H1 (cell line): Measurements from ENCODE around the gene ASCC1. TPM values are rescaled to one million over a fixed set of nuclear protein-coding genes. Genes with fewer than 3 reads are reported as not detected.

Source experiments
- CTCF ChIA-PET: fragments of 300-600 bp; sonication (Branson Sonifier 250); formaldehyde crosslinking; loops from one replicate; lab custom pipeline; 2021; ENCODE audit not compliant: partially characterized antibody; lab: Charles Lee
- POLR2A ChIA-PET: fragments of 300-600 bp; sonication (Branson Sonifier 250); formaldehyde crosslinking; loops from one replicate; lab custom pipeline; 2021; ENCODE audit warnings: inconsistent platforms; ENCODE audit not compliant: partially characterized antibody; lab: Charles Lee
- DNase-seq, 2 experiments: peaks; one replicate each; pipeline versions ENCODE4 v3.0.0 to v3.0.0-alpha.2; 2010 to 2022; ENCODE audit warnings: low spot score in 2 of 2, low read depth in 1 of 2, mixed read lengths in 1 of 2
- FAIRE-seq: peaks from 2 replicates; lab custom pipeline; 2011; peaks lifted over from hg19 to GRCh38; lab: Jason Lieb, UNC
- H2AFZ ChIP-seq: 2 replicates; pipeline ENCODE4 v1.8.1; 2012; ENCODE audit warnings: low read length, inconsistent platforms
- H2AK5ac ChIP-seq: 2 replicates; pipeline ENCODE4 v1.6.1; 2013; ENCODE audit warnings: low read depth, low read length
- H2BK120ac ChIP-seq: replicated peaks from 2 replicates; pipeline ENCODE3; 2013; ENCODE audit warnings: low read depth, low read length, inconsistent platforms
- H2BK12ac ChIP-seq: 2 replicates; pipeline ENCODE4 v1.6.1; 2013; ENCODE audit warnings: low read depth, low read length
- H2BK15ac ChIP-seq: 2 replicates; pipeline ENCODE4 v1.6.1; 2013; ENCODE audit warnings: low read length
- H2BK20ac ChIP-seq: 2 replicates; pipeline ENCODE4 v1.6.1; 2013; ENCODE audit warnings: low read length
- H2BK5ac ChIP-seq: 2 replicates; pipeline ENCODE4 v1.6.1; 2013; ENCODE audit warnings: low read depth, low read length
- H3K14ac ChIP-seq: 2 replicates; pipeline ENCODE4 v1.6.1; 2013; ENCODE audit warnings: inconsistent platforms; ENCODE audit not compliant: insufficient read length
- H3K18ac ChIP-seq: 2 replicates; pipeline ENCODE4 v1.6.1; 2013; ENCODE audit warnings: low read length; ENCODE audit errors: extremely low read depth
- H3K23ac ChIP-seq: 2 replicates; pipeline ENCODE4 v1.6.1; 2013; ENCODE audit warnings: inconsistent platforms; ENCODE audit not compliant: insufficient read length
- H3K23me2 ChIP-seq: 2 replicates; pipeline ENCODE4 v1.6.1; 2013; ENCODE audit warnings: low read depth, low read length
- H3K27ac ChIP-seq: 2 replicates; pipeline ENCODE4 v1.6.1; 2011; ENCODE audit warnings: low read depth, low read length, inconsistent platforms
- H3K27me3 ChIP-seq, 4 experiments: replicated peaks in 1 of 4; 1 replicate in 1 of 4; 2 replicates in 3 of 4; pipeline versions ENCODE4 v1.6.1 to v1.8.1; 2011 to 2013; ENCODE audit warnings: low read length in 3 of 4, mild to moderate bottlenecking in 3 of 4, inconsistent platforms in 2 of 4, mixed read lengths in 2 of 4, moderate library complexity in 1 of 4; ENCODE audit not compliant: control insufficient read depth in 3 of 4, insufficient read depth in 3 of 4; ENCODE audit errors: extremely low read depth in 1 of 4
- H3K36me3 ChIP-seq, 4 experiments: 2 replicates each; pipeline versions ENCODE4 v1.6.1 to v1.8.1; 2011 to 2013; ENCODE audit warnings: mild to moderate bottlenecking in 4 of 4, low read length in 3 of 4, moderate library complexity in 2 of 4, control low read depth in 1 of 4, inconsistent platforms in 1 of 4; ENCODE audit not compliant: insufficient read depth in 4 of 4, control insufficient read depth in 2 of 4
- H3K4ac ChIP-seq: replicated peaks from 2 replicates; pipeline ENCODE3; 2013; ENCODE audit warnings: low read length, low read depth, mixed read lengths, inconsistent platforms; ENCODE audit not compliant: insufficient read length
- H3K4me1 ChIP-seq, 4 experiments: replicated peaks in 1 of 4; 1 replicate in 1 of 4; 2 replicates in 3 of 4; pipeline versions ENCODE4 v1.6.1 to v1.8.1; 2011 to 2013; ENCODE audit warnings: low read length in 3 of 4, inconsistent platforms in 2 of 4, mixed read lengths in 1 of 4; ENCODE audit not compliant: insufficient read depth in 4 of 4, control insufficient read depth in 3 of 4
- H3K4me2 ChIP-seq, 2 experiments: 2 replicates each; pipeline versions ENCODE4 v1.6.1 to v1.8.1; 2011 to 2013; ENCODE audit warnings: low read depth in 2 of 2, low read length in 2 of 2, control low read depth in 1 of 2, inconsistent platforms in 1 of 2, mild to moderate bottlenecking in 1 of 2; ENCODE audit not compliant: insufficient read depth in 1 of 2
- H3K4me3 ChIP-seq, 4 experiments: fragments of 200-600, 300-600 bp in 1 of 4; sonication (generic), shearing (Covaris generic), sonication (Bioruptor Twin) in 1 of 4; 2 replicates each; pipeline versions ENCODE4 v1.5.1 to v1.8.1; 2011 to 2016; ENCODE audit warnings: low read length in 4 of 4, low read depth in 3 of 4, control low read depth in 2 of 4, inconsistent platforms in 2 of 4, mild to moderate bottlenecking in 2 of 4, mixed read lengths in 1 of 4, moderate library complexity in 1 of 4; ENCODE audit not compliant: insufficient read depth in 2 of 4; ENCODE audit errors: extremely low read depth in 1 of 4
- H3K56ac ChIP-seq: replicated peaks from 2 replicates; pipeline ENCODE3; 2013; ENCODE audit warnings: low read depth, mild to moderate bottlenecking, mixed read lengths, low read length, inconsistent platforms; ENCODE audit not compliant: insufficient read length
- H3K79me1 ChIP-seq: 2 replicates; pipeline ENCODE4 v1.6.1; 2013; ENCODE audit warnings: low read depth, low read length, control low read depth
- H3K79me2 ChIP-seq, 2 experiments: 2 replicates each; pipeline versions ENCODE4 v1.6.1 to v1.8.1; 2012 to 2013; ENCODE audit warnings: low read length in 2 of 2, mild to moderate bottlenecking in 2 of 2, inconsistent platforms in 1 of 2; ENCODE audit not compliant: insufficient read depth in 2 of 2, control insufficient read depth in 1 of 2
- H3K9ac ChIP-seq, 4 experiments: replicated peaks in 1 of 4; 1 replicate in 1 of 4; 2 replicates in 3 of 4; pipeline versions ENCODE4 v1.6.1 to v1.8.1; 2011 to 2013; ENCODE audit warnings: low read depth in 3 of 4, low read length in 3 of 4, control low read depth in 2 of 4, mild to moderate bottlenecking in 2 of 4, moderate library complexity in 2 of 4, inconsistent platforms in 1 of 4; ENCODE audit errors: extremely low read depth in 1 of 4
- H3K9me3 ChIP-seq, 2 experiments: 2 replicates each; pipeline versions ENCODE4 v1.6.1 to v1.8.1; 2012 to 2013; ENCODE audit warnings: mild to moderate bottlenecking in 2 of 2, moderate library complexity in 2 of 2, control low read depth in 1 of 2, inconsistent platforms in 1 of 2, low read depth in 1 of 2, low read length in 1 of 2, mixed read lengths in 1 of 2; ENCODE audit not compliant: insufficient read depth in 2 of 2
- H4K20me1 ChIP-seq, 2 experiments: replicated peaks in 1 of 2; 2 replicates each; pipeline versions ENCODE3 to v1.8.1; 2011 to 2013; ENCODE audit warnings: inconsistent platforms in 2 of 2, low read length in 2 of 2, mild to moderate bottlenecking in 1 of 2; ENCODE audit not compliant: insufficient read depth in 2 of 2, control insufficient read depth in 1 of 2
- H4K5ac ChIP-seq: 2 replicates; pipeline ENCODE4 v1.6.1; 2013; ENCODE audit warnings: low read length, low read depth, mixed read lengths, inconsistent platforms; ENCODE audit not compliant: insufficient read length
- H4K8ac ChIP-seq: 2 replicates; pipeline ENCODE4 v1.8.0; 2013; ENCODE audit warnings: mild to moderate bottlenecking, moderate library complexity, low read length, inconsistent platforms; ENCODE audit not compliant: insufficient read depth; ENCODE audit errors: extremely low read depth
- H4K91ac ChIP-seq: replicated peaks from 2 replicates; pipeline ENCODE3; 2013; ENCODE audit warnings: low read length, mixed read lengths, inconsistent platforms; ENCODE audit not compliant: insufficient read length
- ASH2L ChIP-seq: fragments of 200-600, 300-600 bp; sonication (generic); IDR thresholded peaks from one replicate; pipeline ENCODE4 v1.7.1; 2017; ENCODE audit warnings: low read length
- CBX5 ChIP-seq: fragments of 300-800, 300-1000 bp; sonication (generic); IDR thresholded peaks from 2 replicates; pipeline ENCODE4 v1.7.1; 2016; ENCODE audit warnings: antibody characterized with exemption, low read length, low read depth
- CBX8 ChIP-seq: fragments of 300-800, 300-1000 bp; sonication (generic); IDR thresholded peaks from 2 replicates; pipeline ENCODE4 v1.7.1; 2016; ENCODE audit warnings: low read depth, low read length, borderline replicate concordance
- KDM4A ChIP-seq: IDR thresholded peaks from one replicate; pipeline ENCODE4 v1.7.1; 2012; ENCODE audit warnings: low read depth, mild to moderate bottlenecking, moderate library complexity, low read length, inconsistent platforms; ENCODE audit not compliant: severe bottlenecking
- KDM5A ChIP-seq: fragments of 200-600 bp; IDR thresholded peaks from 2 replicates; pipeline ENCODE4 v1.7.1; 2012; ENCODE audit warnings: mild to moderate bottlenecking, low read length, inconsistent platforms, mixed read lengths
- RFX5 ChIP-seq: IDR thresholded peaks from 2 replicates; pipeline ENCODE4 v1.6.1; 2011; ENCODE audit warnings: low read depth, low read length, improper control_type of control experiment, borderline replicate concordance
- RNF2 ChIP-seq: fragments of 200-900, 300-1000 bp; sonication (generic); IDR thresholded peaks from 2 replicates; pipeline ENCODE4 v1.7.1; 2016; ENCODE audit warnings: borderline replicate concordance, low read depth, mild to moderate bottlenecking, antibody characterized with exemption, low read length; ENCODE audit not compliant: poor library complexity, severe bottlenecking; ENCODE audit errors: missing control alignments
- SIX5 ChIP-seq: IDR thresholded peaks from 2 replicates; pipeline ENCODE4 v1.6.1; 2011; ENCODE audit warnings: mild to moderate bottlenecking, low read depth, low read length
- SP2 ChIP-seq: IDR thresholded peaks from 2 replicates; pipeline ENCODE4 v1.6.1; 2012; ENCODE audit warnings: mild to moderate bottlenecking, low read length, inconsistent platforms
- SP4 ChIP-seq: IDR thresholded peaks from 2 replicates; pipeline ENCODE4 v1.6.1; 2012; ENCODE audit warnings: low read length, inconsistent platforms
- TAF7 ChIP-seq: optimal IDR thresholded peaks from 2 replicates; pipeline ENCODE3; 2011; ENCODE audit warnings: low read depth, mild to moderate bottlenecking, inconsistent platforms, low read length, moderate library complexity, borderline replicate concordance
- TBP ChIP-seq: IDR thresholded peaks from 2 replicates; pipeline ENCODE4 v1.6.1; 2011; ENCODE audit warnings: low read depth, low read length, improper control_type of control experiment
- TEAD4 ChIP-seq: IDR thresholded peaks from 2 replicates; pipeline ENCODE4 v1.6.1; 2012; ENCODE audit warnings: low read depth, low read length, inconsistent platforms, mixed read lengths
- WGBS, 2 experiments: shearing (Covaris generic) in 1 of 2; methylation state at CpG; one replicate each; pipeline versions ENCODE4 v1.1.6 to v1.1.7; 2013 to 2015; ENCODE audit warnings: low lambda C conversion rate in 2 of 2, mixed read lengths in 2 of 2, inconsistent platforms in 1 of 2, low coverage in 1 of 2, missing lambda C conversion rate in 1 of 2; ENCODE audit not compliant: insufficient replicate concordance in 2 of 2, insufficient coverage in 1 of 2, insufficient read length in 1 of 2; ENCODE audit errors: extremely low coverage in 1 of 2, missing lambda C conversion rate in 1 of 2; 5-methylcytosine and 5-hydroxymethylcytosine counted together
- polyA plus RNA-seq, 7 experiments: library from polyadenylated mRNA; depleted of rRNA in 3 of 7; stranded (reverse) in 5 of 7; unstranded in 2 of 7; fragments of >200 nt in 5 of 7; fragments of 200-250 nt in 2 of 7; gene quantifications; 1 replicate in 5 of 7; 2 replicates in 1 of 7; 4 replicates in 1 of 7; pipeline versions ENCODE4 v1.2.1 to v1.2.3, GENCODE V29; 2011 to 2013; ENCODE audit warnings: missing spikeins in 2 of 7, mixed read lengths in 2 of 7
- total RNA-seq: library from RNA; stranded (reverse); fragmentation: NEBNext Ultra II Directional; extraction: Animal tissue kit (Norgen Biotek cat#: 25700); gene quantifications from 2 replicates; pipeline ENCODE4 v1.2.1, GENCODE V29; 2021

ASCC1 gene
- total and polyA plus RNA-seq, 2 of the 8 experiments (the other 6 are each of a cell fraction or from before 2014, with no cell fraction given) = 25.6 to 35.8 TPM

DNA sequence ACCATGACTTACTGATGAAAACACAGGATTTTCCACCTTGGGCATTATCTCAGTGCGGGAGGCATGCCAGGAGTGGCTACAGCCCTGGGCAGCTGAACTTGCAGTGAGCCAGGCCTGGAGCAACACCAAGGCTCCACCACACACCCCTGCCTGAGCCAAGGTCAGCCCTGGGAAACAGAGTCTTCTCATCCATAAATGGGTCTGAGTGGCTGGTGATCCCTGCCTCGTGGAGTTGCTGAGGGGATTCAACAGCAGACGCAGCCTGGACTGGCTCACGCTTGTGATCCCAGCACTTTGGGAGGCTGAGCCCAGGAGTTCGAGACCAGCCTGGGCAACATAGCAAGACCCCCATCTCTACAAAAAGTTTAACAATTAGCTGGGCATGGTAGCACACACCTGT, 160.0 kb downstream of the ASCC1 start:
- Histone ChIP-seq H2BK120ac (no peak overlapping the region), H3K23me2 (no peaks in the 10 kb centered on the region), H3K4me1 (peaks cover 0 to 6% (median 5%) of the 10 kb centered on the region in 4 experiments; a peak in 4 of 7 replicates), H2AFZ (no peak overlapping the region), H2BK15ac (no peak overlapping the region), H3K36me3 (no peaks in the 10 kb centered on the region), H2BK5ac (no peak overlapping the region), H4K5ac (no peak overlapping the region), H2BK20ac (no peak overlapping the region), H3K18ac (no peak overlapping the region), H4K8ac (no peak overlapping the region), H4K91ac (no peak overlapping the region), H3K9me3 (no peaks in the 10 kb centered on the region), H3K27me3 (no peaks in the 10 kb centered on the region), H3K79me2 (no peaks in the 10 kb centered on the region), H3K9ac (no peak overlapping the region), H3K56ac (no peak overlapping the region), H3K4ac (no peak overlapping the region), H2AK5ac (no peak overlapping the region), H4K20me1 (no peaks in the 10 kb centered on the region), H3K4me3 (no peak overlapping the region), H3K27ac (no peak overlapping the region), H3K14ac (no peak overlapping the region), H3K79me1 (no peaks in the 10 kb centered on the region)
- 92% methylated on average over 5 of the region's 5 CpGs; no CpG with 5 or more reads in 1 of the 2 experiments for WGBS, 2 experiments
- DNase-seq (no peak), FAIRE-seq (no peak)
- POLR2A ChIA-PET = no interaction called here
- CTCF ChIA-PET = interaction anchor here (1.0 to 8.2 kb wide), 3 partner anchors 6 to 100 kb away, joined by 3 to 77 read pairs (median 9); no protein-coding TSS in a partner anchor
- TF ChIP-seq SP2 (no peak), ASH2L (no peak), TAF7 (no peak), SP4 (no peak), RNF2 (no peak), TEAD4 (no peak), KDM4A (no peak), CBX5 (no peak), TBP (no peak), CBX8 (no peak), RFX5 (no peak), SIX5 (no peak), KDM5A (no peak)
- TF ChIP-seq, all 59 proteins: peak for 0
- no peak overlapping the region for H2BK12ac ChIP-seq
- H3K23ac ChIP-seq = no peak overlapping the region
- no peak overlapping the region for H3K4me2 ChIP-seq
